ENCODE results near the gene CDC42BPG.

DNA sequence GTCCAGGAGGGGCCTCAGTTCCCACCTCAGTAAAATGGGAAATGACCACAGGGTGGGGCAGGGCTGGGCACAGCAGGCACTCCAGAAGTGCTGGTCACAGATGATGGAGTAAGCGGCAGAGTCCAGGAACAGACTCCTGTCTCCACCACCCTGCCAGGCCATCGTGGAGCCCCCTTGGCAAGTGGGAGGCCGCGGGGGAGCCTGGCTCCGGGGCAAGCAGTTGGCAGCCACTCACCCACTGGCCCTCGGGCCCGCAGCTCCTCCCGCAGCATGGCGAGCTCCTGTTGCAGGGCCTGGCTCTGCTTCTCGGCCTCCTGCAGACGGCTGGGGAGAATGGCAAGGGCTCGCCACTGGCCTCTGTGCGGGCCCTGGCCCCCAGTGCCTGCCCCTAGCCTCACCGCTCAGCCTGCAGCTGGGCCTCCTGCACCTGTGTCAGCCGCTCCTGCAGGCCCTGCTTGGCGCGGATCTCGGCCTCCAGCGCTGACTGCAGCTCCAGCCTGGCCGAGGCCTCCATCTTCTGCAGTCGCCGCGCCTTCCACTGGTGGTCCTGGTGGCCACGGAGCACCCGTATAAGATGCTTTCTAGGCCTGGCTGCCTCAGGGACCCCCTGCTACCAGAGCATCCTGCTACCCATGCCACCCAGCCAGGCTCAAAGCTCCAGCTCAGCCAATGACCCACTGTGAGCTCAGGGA lies 10.3 kb downstream of the CDC42BPG start:
- no peak for TF ChIP-seq POLR2AphosphoS5 (IDR thresholded peaks at IDR 0.05)
- TF ChIP-seq, protein P1, sequence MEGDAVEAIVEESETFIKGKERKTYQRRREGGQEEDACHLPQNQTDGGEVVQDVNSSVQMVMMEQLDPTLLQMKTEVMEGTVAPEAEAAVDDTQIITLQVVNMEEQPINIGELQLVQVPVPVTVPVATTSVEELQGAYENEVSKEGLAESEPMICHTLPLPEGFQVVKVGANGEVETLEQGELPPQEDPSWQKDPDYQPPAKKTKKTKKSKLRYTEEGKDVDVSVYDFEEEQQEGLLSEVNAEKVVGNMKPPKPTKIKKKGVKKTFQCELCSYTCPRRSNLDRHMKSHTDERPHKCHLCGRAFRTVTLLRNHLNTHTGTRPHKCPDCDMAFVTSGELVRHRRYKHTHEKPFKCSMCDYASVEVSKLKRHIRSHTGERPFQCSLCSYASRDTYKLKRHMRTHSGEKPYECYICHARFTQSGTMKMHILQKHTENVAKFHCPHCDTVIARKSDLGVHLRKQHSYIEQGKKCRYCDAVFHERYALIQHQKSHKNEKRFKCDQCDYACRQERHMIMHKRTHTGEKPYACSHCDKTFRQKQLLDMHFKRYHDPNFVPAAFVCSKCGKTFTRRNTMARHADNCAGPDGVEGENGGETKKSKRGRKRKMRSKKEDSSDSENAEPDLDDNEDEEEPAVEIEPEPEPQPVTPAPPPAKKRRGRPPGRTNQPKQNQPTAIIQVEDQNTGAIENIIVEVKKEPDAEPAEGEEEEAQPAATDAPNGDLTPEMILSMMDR (IDR thresholded peaks at IDR 0.05), result no peak
- no peak for TF ChIP-seq POLR2A (IDR thresholded peaks at IDR 0.05)
